Activated naive CD4-positive, alpha-beta T cell treated with anti-CD3 and anti-CD28 coated beads, Interleukin-2, amount 50 U/mL, for 24 hours (primary cell): ENCODE measurements around the gene HAP1.

Experiments used
- H3K27ac Mint-ChIP-seq: one replicate; pipeline ENCODE4 v1.8.0; 2021; ENCODE audit warnings: mild to moderate bottlenecking, mixed read lengths
- H3K27me3 Mint-ChIP-seq: one replicate; pipeline ENCODE4 v1.8.0; 2021; ENCODE audit warnings: mixed read lengths
- H3K36me3 Mint-ChIP-seq: one replicate; pipeline ENCODE4 v1.8.0; 2021; ENCODE audit warnings: mixed read lengths
- H3K4me1 Mint-ChIP-seq: one replicate; pipeline ENCODE4 v1.8.0; 2021; ENCODE audit warnings: mixed read lengths
- H3K4me3 Mint-ChIP-seq: one replicate; pipeline ENCODE4 v1.8.0; 2021; ENCODE audit warnings: mild to moderate bottlenecking, mixed read lengths
- H3K9me3 Mint-ChIP-seq: one replicate; pipeline ENCODE4 v1.8.0; 2021; ENCODE audit warnings: mixed read lengths

Gene HAP1

DNA sequence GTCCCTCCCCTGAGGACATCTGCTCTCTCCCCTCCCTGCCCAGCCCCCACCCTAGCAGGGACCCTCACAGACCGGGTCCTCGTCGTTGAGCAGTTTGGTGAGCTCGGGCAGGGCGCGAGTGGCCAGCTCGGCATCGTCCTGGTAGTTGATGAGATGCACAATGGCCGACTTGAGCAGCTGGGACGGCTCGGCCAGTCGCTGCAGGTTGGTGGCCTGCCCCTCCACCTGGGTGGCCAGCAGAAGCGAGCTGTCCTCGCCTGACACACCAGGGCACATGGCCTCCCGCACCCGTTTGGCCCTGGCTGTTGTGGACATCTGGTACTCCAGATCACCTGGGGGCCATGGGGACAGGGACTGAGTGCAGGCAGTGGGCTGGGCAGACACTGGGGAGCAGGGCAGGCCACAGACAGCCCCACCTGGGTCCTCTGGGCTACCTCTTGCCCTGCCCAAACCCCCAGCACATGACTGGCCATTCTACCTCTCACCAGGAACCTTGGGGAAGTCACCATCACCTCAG lies 35.0 kb upstream of the HAP1 start:
- H3K36me3 Mint-ChIP-seq, result no peaks in the 10 kb centered on the region
- H3K27ac Mint-ChIP-seq, result no peak overlapping the region
- H3K9me3 Mint-ChIP-seq, result no peaks in the 10 kb centered on the region
- no peaks in the 10 kb centered on the region for H3K4me1 Mint-ChIP-seq
- no peaks in the 10 kb centered on the region for H3K27me3 Mint-ChIP-seq
- H3K4me3 Mint-ChIP-seq, result no peak overlapping the region

DNA sequence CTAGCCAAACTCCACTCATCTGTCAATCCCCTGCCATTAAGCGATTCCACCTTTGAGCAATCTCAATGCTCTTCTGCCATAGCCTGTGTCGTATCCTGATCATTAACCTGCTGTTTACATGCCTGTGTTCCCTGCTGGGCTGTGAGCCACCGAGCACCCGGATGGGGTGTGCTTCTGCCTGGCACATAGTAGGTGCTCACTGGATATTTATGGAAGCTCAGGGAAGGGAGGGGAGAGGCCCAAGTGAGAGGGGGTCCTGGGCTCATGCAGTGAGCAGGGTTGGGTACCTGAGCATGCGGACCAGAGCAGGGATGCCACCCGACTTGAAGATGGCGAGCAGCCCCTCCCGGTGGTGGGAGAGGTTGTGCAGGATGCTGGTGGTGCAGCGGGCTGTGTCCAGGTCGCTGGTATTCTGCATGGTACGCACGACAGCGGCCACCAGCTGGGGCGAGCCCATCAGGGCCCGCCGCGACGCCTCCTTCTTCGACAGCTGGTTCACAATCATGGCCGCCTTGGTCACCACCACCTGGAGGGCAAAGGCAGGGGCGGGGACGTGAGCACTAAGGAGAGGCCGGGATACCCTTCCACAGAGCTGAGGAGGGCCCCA lies 34.3 kb upstream of the HAP1 start:
- H3K27me3 Mint-ChIP-seq, result no peaks in the 10 kb centered on the region
- no peak overlapping the region for H3K27ac Mint-ChIP-seq
- H3K4me1 Mint-ChIP-seq, result no peaks in the 10 kb centered on the region
- no peaks in the 10 kb centered on the region for H3K9me3 Mint-ChIP-seq
- H3K36me3 Mint-ChIP-seq, result no peaks in the 10 kb centered on the region
- H3K4me3 Mint-ChIP-seq, result no peak overlapping the region

DNA sequence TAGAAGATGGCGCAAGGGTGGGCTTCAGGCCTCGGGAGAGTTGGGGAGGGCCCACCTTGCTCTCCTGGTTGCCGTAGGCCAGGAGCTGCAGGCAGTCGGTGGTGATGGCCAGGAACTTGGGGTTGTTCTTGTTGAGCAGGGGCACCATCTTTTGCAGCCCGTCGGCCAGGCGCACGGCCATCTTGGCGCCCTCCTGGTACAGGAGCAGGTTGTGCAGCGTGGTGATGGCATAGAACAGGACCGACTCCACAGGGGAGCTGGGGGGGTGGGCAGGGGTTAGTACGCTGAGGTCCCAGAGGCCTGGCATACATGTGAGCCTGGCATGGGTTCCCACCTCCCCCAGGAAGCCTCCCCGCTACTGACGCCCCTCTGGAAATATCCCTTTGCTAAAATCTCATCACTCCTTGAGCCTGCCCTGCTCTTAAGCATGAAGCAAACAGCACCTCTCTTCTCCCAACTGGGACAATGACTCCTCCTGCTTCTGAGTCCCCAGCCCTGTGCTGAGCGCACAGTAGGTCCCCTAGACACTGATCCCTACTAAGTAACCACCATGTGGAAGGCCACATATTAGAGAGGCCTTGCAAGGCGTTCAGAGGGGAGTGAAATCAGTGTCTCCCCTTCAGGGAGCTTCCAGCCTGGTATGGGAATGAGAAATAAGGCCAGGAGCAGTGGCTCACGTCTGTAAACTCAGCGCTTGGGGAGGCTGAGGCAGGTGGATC lies 33.0 kb upstream of the HAP1 start:
- Mint-ChIP-seq H3K27me3 (no peaks in the 10 kb centered on the region), H3K4me1 (no peaks in the 10 kb centered on the region), H3K4me3 (no peak overlapping the region), H3K9me3 (no peaks in the 10 kb centered on the region), H3K27ac (no peak overlapping the region), H3K36me3 (no peaks in the 10 kb centered on the region)

DNA sequence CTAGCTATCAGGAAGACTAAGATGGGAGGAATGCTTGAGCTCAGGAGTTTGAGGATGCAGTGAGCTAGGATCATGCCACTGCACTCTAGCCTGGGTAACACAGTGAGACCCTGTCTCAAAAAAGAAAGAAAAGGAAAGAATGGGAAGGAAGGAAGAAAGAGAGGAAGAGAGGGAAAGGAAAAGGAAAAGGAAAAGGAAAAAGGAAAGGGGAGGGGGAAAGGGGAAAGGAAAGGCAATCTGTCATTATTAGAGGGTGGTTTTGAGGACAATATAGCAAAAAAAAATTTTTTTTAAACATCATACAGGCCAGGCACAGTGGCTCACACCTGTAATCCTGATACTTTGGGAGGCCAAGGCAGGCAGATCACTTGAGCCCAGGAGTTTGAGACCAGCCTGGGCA lies 31.7 kb upstream of the HAP1 start:
- Mint-ChIP-seq H3K4me3 (no peak overlapping the region), H3K27ac (no peak overlapping the region), H3K9me3 (no peaks in the 10 kb centered on the region), H3K4me1 (no peaks in the 10 kb centered on the region), H3K36me3 (no peaks in the 10 kb centered on the region), H3K27me3 (no peaks in the 10 kb centered on the region)

DNA sequence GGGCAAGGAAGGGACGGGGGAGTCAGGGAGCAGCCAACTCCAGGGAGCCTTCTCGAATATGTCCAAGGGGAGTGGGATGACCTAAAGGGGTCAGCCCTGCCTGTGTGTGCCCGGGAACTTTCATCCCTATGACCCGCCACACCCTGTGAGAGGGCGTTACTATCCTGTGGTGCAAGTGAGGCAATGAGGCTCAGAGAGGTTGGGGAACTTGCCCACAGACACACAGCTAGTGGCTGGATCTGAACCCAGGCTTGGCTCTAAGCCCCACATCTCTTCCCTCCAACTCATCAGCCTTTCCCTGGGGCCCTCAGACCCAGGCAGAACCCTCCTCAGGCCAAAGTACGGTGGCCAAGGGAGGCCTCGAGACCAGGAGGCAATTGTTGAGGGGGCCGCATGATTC lies 28.9 kb upstream of the HAP1 start:
- Mint-ChIP-seq H3K27me3 (no peaks in the 10 kb centered on the region), H3K36me3 (no peaks in the 10 kb centered on the region), H3K27ac (no peak overlapping the region), H3K9me3 (no peaks in the 10 kb centered on the region), H3K4me3 (no peak overlapping the region), H3K4me1 (no peaks in the 10 kb centered on the region)

DNA sequence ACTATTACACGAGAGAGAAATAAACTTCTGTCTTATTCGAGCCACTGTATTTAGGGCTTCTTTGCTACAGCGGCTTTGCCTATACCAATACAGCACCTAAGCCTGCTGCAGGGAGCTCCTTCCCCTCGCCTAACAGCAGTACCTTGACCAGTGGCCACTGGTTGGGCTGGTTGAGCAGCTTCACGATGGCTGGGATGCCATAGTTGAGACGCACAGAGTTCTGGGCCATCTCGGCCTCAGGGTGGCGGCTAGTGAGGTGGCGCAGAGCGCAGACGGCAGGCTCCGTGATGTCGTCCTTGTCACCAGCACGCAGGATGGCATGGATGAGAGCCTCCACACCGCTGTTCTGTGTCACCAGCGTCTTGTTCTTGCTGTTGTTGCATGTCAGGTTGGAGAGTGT lies 28.4 kb upstream of the HAP1 start:
- Mint-ChIP-seq H3K9me3 (no peaks in the 10 kb centered on the region), H3K36me3 (no peaks in the 10 kb centered on the region), H3K4me3 (no peak overlapping the region), H3K27me3 (no peaks in the 10 kb centered on the region), H3K4me1 (no peaks in the 10 kb centered on the region), H3K27ac (peak overlapping the region; percentile 55)

DNA sequence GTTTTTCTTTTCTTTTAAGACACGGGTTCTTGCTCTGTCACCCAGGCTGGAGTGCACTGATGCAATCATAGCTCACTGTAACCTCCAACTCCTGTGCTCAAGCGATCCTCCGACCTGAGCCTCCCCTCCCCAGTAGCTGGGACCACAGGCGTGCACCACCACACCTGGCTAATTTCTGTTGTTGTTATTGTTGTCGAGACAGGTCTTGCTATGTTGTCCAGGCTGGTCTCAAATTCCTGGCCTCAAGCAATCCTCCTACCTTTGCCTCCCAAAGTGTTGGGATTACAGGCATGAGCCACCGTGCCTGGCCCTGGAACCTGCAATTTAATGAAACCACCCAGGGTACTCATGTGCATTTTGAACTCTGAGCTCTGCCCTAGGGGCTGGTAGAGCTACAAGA lies 27.9 kb upstream of the HAP1 start:
- Mint-ChIP-seq H3K4me1 (no peaks in the 10 kb centered on the region), H3K27ac (no peak overlapping the region), H3K27me3 (no peaks in the 10 kb centered on the region), H3K9me3 (no peaks in the 10 kb centered on the region), H3K36me3 (no peaks in the 10 kb centered on the region), H3K4me3 (no peak overlapping the region)

DNA sequence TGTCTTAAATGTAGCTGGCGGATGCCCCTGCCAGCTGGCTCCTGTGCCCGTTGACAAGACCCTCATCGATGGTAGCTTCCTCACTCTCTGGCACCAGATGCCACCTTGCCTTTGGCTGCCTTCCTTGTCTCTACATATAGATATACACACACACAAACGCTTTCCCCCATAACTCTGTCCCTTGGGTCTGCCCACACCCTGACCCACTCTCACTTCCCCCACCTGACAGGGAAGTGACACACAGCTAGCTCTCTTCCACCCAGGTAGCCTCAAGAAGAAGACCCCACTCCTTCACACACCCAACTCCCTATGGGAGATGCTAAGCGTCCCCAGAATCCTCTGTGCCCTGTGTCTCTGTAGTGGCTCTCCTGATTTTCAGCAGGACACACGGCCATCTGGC lies 26.4 kb upstream of the HAP1 start:
- H3K9me3 Mint-ChIP-seq, result no peaks in the 10 kb centered on the region
- H3K36me3 Mint-ChIP-seq, result no peaks in the 10 kb centered on the region
- H3K4me1 Mint-ChIP-seq, result no peaks in the 10 kb centered on the region
- H3K4me3 Mint-ChIP-seq, result no peak overlapping the region
- H3K27me3 Mint-ChIP-seq, result no peaks in the 10 kb centered on the region
- H3K27ac Mint-ChIP-seq, result no peak overlapping the region

DNA sequence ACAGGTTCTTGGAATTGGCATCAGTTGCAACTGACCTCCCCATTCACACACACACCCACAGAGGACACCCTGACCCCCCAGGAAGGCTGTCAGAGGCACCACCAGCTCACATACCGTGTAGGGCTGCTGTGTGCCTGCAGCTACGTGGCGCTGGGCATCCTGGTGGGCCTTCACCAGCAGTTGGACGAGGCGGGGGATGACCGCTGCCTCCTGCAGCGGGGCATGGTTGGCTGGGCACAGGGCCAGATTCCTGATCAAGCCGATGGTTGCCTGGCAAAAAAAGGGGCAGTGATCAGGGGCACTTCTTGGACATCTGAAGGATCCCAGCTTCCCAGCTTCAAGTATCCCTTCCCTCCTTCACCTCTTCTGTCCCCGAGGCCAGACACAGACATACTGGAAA lies 24.2 kb upstream of the HAP1 start:
- no peaks in the 10 kb centered on the region for H3K36me3 Mint-ChIP-seq
- no peak overlapping the region for H3K4me3 Mint-ChIP-seq
- no peaks in the 10 kb centered on the region for H3K9me3 Mint-ChIP-seq
- H3K27me3 Mint-ChIP-seq, result no peaks in the 10 kb centered on the region
- H3K27ac Mint-ChIP-seq, result no peak overlapping the region
- no peaks in the 10 kb centered on the region for H3K4me1 Mint-ChIP-seq

DNA sequence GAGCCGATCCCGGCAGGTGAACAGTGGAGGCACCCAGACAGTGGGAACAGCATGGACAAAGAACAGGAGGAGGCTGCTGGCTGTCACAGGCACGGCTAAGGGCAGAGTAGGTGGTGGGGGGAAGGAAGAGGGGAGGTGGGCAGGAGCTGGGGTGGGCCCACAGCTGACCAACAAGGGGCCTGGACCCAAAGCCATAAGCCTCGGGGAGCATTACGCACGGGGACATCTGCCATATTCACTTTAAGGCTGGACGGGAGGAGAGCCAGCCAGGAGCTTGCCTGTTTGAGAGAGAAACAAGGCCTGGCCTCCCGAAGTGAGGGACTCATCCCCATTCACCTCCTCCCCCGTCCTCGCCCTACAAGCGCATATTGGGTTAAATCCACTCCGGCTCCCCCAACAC lies 19.6 kb upstream of the HAP1 start:
- Mint-ChIP-seq H3K27me3 (no peaks in the 10 kb centered on the region), H3K36me3 (no peaks in the 10 kb centered on the region), H3K4me3 (no peak overlapping the region), H3K9me3 (no peaks in the 10 kb centered on the region), H3K27ac (no peak overlapping the region), H3K4me1 (no peaks in the 10 kb centered on the region)

DNA sequence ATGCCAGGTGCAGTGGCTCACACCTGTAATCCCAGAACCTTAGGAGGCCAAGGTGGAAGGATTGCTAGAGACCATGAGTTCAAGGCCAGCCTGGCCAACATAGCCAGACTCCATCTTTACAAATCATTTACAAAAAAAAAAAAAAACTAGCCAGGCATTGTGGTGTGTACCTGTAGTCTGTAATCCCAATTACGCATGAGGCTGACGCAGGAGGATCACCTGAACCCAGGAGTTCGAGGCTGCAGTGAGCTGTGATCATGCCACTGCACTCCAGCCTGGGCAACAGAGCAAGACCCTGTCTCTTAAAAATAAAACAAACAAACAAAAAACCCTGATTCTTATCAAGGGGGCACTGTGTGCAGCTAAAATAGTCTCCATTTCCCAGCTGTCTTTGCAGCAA lies 16.8 kb upstream of the HAP1 start:
- H3K4me1 Mint-ChIP-seq, result no peaks in the 10 kb centered on the region
- H3K36me3 Mint-ChIP-seq, result no peaks in the 10 kb centered on the region
- H3K9me3 Mint-ChIP-seq, result no peaks in the 10 kb centered on the region
- no peaks in the 10 kb centered on the region for H3K27me3 Mint-ChIP-seq
- no peak overlapping the region for H3K27ac Mint-ChIP-seq
- no peak overlapping the region for H3K4me3 Mint-ChIP-seq

DNA sequence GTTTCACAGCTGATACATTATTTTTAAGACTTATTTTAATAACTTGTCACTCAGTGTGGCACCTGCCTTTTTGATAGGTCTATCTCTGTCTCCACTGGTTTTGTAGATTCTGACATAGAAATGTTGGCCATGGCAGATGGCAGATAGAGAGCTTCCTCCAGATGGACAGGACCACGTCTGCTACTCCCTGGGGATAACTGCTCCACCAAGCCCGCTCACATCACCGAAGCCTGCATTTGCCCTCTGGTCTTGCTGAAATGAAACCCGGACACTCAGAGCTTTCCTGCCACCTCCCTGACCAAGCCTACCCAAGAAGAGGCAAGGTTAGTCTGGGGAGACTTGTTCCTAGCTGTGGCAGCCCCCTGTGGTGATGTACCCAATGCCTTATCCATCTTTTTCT lies 16.4 kb upstream of the HAP1 start:
- Mint-ChIP-seq H3K4me1 (no peaks in the 10 kb centered on the region), H3K4me3 (no peak overlapping the region), H3K36me3 (no peaks in the 10 kb centered on the region), H3K27ac (no peak overlapping the region), H3K27me3 (no peaks in the 10 kb centered on the region), H3K9me3 (no peaks in the 10 kb centered on the region)

DNA sequence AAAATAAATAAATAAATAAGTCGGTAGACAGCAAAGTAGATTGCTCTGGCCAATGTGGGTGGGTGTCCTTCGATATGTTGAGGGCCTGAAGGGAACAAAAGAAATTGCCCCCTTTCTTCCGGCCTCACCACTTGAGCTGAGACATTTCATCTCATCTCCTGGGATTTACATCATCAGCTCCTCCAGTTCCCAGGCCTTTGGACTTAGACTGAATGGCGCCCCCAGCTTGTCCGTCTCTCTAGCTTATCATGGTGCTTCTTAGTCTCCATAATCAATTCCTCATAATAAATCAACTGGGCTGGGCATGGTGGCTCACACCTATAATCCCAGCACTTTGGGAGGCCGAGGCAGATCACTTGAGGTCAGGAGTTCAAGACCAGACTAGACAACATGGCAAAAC lies 13.8 kb upstream of the HAP1 start:
- Mint-ChIP-seq H3K27me3 (no peaks in the 10 kb centered on the region), H3K9me3 (no peaks in the 10 kb centered on the region), H3K27ac (no peak overlapping the region), H3K4me1 (no peaks in the 10 kb centered on the region), H3K4me3 (no peak overlapping the region), H3K36me3 (no peaks in the 10 kb centered on the region)

DNA sequence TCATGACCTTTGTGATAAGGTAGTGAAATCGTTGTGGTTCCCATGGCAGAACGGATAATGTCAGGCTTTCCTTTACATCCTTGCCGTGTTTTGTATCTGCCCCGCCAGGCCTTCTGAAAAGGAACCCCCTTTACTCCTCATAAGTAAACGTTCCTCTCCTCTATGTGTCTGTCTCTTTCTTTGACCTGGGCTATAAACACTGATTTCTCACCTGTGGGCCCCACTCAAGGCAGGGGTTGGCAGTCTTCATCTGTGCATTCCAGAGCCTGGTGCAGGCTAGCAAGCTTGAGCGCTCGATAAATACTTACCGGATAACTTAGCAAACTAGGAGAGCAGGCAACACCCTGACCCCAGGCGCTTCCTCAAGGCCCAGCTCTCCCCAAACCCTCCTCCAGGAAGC lies 7.3 kb upstream of the HAP1 start:
- H3K9me3 Mint-ChIP-seq, result no peaks in the 10 kb centered on the region
- peaks cover 8% of the 10 kb centered on the region for H3K27me3 Mint-ChIP-seq
- no peak overlapping the region for H3K27ac Mint-ChIP-seq
- no peak overlapping the region for H3K4me3 Mint-ChIP-seq
- no peaks in the 10 kb centered on the region for H3K4me1 Mint-ChIP-seq
- no peaks in the 10 kb centered on the region for H3K36me3 Mint-ChIP-seq

DNA sequence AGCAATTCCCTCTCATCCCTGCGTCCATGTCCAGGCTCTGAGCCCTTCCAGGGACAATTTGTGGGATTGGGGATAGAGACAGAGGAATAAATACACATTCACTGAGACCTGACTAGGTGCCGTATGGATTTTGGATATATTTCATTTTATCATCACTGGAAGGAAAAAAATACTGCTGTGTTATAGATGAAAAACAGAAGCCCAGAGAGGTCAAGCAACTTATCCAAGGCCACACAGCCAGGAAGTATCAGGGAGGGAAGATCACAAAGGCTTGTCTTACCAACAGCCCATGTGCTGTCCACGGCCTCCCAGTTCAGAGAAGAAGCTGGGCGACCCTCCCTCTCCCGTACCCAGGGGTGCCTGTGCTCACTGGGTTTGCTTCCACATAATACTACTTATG lies 6.1 kb upstream of the HAP1 start:
- Mint-ChIP-seq H3K4me3 (no peak overlapping the region), H3K9me3 (no peaks in the 10 kb centered on the region), H3K27ac (no peak overlapping the region), H3K36me3 (no peaks in the 10 kb centered on the region), H3K4me1 (no peaks in the 10 kb centered on the region), H3K27me3 (peaks cover 16% of the 10 kb centered on the region)

DNA sequence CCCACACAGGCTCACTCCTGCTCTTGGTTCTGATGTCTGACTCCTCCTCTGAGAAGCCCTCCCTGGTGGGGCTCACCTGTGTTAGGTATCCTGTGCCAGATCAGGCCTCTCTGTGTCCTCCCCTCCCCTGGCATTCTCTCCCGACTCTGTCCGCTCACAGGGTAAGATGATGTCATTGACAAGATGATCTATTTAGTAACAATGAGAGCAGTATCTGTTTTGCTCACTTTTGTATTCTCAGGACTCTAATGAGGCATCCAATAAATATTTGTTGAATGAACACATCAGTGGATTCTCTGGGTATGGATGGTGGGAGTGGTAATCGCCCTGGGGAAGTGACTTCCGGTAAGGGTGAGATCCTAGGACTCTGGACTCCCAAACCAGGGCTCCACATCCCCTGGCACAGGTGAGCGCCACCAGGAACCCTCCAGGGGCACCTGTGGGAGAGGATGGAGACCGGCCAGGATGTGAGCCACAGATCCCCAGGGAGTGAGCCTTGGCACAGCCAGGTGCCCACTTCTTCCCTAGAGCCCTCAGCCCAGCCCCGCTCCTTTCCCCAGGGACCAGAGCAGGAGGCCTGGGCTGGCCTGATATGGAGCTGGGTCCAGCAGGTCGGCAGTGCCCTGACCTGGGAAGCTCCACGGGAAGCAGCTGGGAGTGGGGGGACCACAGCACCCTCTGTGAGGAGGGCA lies 5.4 kb upstream of the HAP1 start:
- no peaks in the 10 kb centered on the region for H3K4me1 Mint-ChIP-seq
- no peaks in the 10 kb centered on the region for H3K9me3 Mint-ChIP-seq
- no peak overlapping the region for H3K27ac Mint-ChIP-seq
- H3K36me3 Mint-ChIP-seq, result no peaks in the 10 kb centered on the region
- H3K4me3 Mint-ChIP-seq, result no peak overlapping the region
- peaks cover 19% of the 10 kb centered on the region for H3K27me3 Mint-ChIP-seq
